Measurements from ENCODE around the gene SLITRK2.

SLITRK2 gene

GRCh38 chrX:145817331-145818185, at the start of gene SLITRK2:
SLITRK2 (plus strand) TSS chrX:145817829; CDS start chrX:145822426, 4,597 bp downstream.
- DNase-seq: no peak

- no peak for DNase-seq
These were observed 44.6 kb upstream of the SLITRK2 start for GRCh38 chrX:145773006-145773405.

GRCh38 chrX:145792281-145792680, 25.3 kb upstream of the SLITRK2 start:
- DNase-seq: no peak

- no peak for DNase-seq
These were observed 14.1 kb upstream of the SLITRK2 start for GRCh38 chrX:145803508-145803907.

GRCh38 chrX:145813081-145813480, 4.5 kb upstream of the SLITRK2 start:
- DNase-seq: no peak

- no peak for DNase-seq
These were observed 871 bp upstream of the SLITRK2 start for GRCh38 chrX:145816601-145817315.

GRCh38 chrX:145818186-145819113, 821 bp downstream of the SLITRK2 start:
- DNase-seq: no peak

- DNase-seq: no peak
These were observed 3.2 kb downstream of the SLITRK2 start for GRCh38 chrX:145820825-145821224.

- DNase-seq: no peak
These were observed 3.8 kb downstream of the SLITRK2 start for GRCh38 chrX:145821291-145821897.

GRCh38 chrX:145821898-145822571, 4.4 kb downstream of the SLITRK2 start:
- DNase-seq: no peak

- no peak for DNase-seq
These were observed 5.5 kb downstream of the SLITRK2 start for GRCh38 chrX:145823132-145823531.

GRCh38 chrX:145825896-145826295, 8.3 kb downstream of the SLITRK2 start:
- DNase-seq: peak; percentile 1

- no peak for DNase-seq
These were observed 8.8 kb downstream of the SLITRK2 start for GRCh38 chrX:145826466-145826865.

- DNase-seq: no peak
These were observed 15.2 kb downstream of the SLITRK2 start for GRCh38 chrX:145832796-145833195.

- no peak for DNase-seq
These were observed 22.9 kb downstream of the SLITRK2 start for GRCh38 chrX:145840531-145840930.

GRCh38 chrX:145843146-145843904, 25.7 kb downstream of the SLITRK2 start:
- no peak for DNase-seq

- DNase-seq: no peak
These were observed 27.3 kb downstream of the SLITRK2 start for GRCh38 chrX:145844886-145845285.

- DNase-seq: no peak
These were observed 30.8 kb downstream of the SLITRK2 start for GRCh38 chrX:145848448-145848847.

- DNase-seq: no peak
These were observed 31.2 kb downstream of the SLITRK2 start for GRCh38 chrX:145848857-145849256.

GRCh38 chrX:145853181-145853580, 35.6 kb downstream of the SLITRK2 start:
- no peak for DNase-seq

GRCh38 chrX:145856181-145856580, 38.6 kb downstream of the SLITRK2 start:
- no peak for DNase-seq
